Measurements from ENCODE around the gene NRG3. TPM values are rescaled to one million over a fixed set of nuclear protein-coding genes. Genes with fewer than 3 reads are reported as not detected.

Gene NRG3
- total and polyA plus RNA-seq, 11 donors, result 0.11 to 0.41 (median 0.27) TPM; not detected in 7

DNA sequence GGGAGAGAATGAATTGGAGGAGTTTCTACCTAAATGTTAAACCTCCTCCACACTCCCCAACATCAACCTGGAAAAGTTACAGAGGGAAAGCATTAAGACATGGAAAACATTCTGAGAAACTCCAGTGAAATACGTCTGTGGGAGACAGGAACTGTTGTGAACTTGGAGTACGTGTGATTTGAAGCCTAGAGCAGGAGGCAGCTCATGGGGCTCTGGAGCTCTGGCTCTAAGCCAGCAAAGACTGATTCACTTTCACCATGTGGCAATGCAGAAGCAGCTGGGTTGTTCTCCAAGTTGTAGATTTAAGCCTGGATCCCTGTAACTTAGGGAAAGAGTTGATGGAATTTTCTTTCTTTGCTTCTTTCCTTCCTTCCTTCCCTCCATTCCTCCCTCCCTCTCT is 503.2 kb downstream of the NRG3 start:
- no peak overlapping the region for H3K27ac ChIP-seq
- peak in 3 of 5 donors; percentile 38 to 49 (median 44) for DNase-seq
- peaks cover 0 to 5% (median 0%) of the 10 kb centered on the region in 12 donors for H3K4me1 ChIP-seq
- ATAC-seq, result peak; percentile 51 to 92 (median 73)
- WGBS, 4 donors, result 4 to 12% (median 6%) methylated on average over 2 of the region's 2 CpGs
- no peaks in the 10 kb centered on the region for H3K27me3 ChIP-seq
- no peaks in the 10 kb centered on the region for H3K36me3 ChIP-seq
- TF ChIP-seq, protein P1, sequence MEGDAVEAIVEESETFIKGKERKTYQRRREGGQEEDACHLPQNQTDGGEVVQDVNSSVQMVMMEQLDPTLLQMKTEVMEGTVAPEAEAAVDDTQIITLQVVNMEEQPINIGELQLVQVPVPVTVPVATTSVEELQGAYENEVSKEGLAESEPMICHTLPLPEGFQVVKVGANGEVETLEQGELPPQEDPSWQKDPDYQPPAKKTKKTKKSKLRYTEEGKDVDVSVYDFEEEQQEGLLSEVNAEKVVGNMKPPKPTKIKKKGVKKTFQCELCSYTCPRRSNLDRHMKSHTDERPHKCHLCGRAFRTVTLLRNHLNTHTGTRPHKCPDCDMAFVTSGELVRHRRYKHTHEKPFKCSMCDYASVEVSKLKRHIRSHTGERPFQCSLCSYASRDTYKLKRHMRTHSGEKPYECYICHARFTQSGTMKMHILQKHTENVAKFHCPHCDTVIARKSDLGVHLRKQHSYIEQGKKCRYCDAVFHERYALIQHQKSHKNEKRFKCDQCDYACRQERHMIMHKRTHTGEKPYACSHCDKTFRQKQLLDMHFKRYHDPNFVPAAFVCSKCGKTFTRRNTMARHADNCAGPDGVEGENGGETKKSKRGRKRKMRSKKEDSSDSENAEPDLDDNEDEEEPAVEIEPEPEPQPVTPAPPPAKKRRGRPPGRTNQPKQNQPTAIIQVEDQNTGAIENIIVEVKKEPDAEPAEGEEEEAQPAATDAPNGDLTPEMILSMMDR (IDR thresholded peaks at IDR 0.05), result no peak
- intact Hi-C loops (cut with DNase I), result no loop called here
- H3K9me3 ChIP-seq, result no peaks in the 10 kb centered on the region
- no peak overlapping the region for H3K4me3 ChIP-seq

DNA sequence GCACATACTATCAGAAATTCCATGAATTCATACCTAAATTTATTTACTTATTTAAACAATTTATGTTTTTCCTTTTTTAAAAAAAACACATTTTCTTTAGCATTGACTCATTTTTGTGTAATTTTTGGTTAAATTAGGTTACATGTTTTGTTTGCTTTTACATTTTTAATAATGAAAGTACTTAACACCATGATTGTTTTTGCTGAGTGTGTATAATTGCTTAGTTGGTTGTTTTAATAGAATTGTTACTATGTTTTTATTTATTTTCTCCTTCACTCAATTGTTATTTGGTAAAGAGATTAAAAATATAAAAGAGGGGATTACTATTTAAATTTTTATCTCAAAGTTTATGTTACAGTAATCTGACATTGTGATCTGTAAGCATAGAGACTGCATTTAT is 508.4 kb downstream of the NRG3 start:
- no peaks in the 10 kb centered on the region for H3K36me3 ChIP-seq
- no peak for TF ChIP-seq POLR2A (IDR thresholded peaks at IDR 0.05)
- TF ChIP-seq, protein P1 (IDR thresholded peaks at IDR 0.05), result no peak

DNA sequence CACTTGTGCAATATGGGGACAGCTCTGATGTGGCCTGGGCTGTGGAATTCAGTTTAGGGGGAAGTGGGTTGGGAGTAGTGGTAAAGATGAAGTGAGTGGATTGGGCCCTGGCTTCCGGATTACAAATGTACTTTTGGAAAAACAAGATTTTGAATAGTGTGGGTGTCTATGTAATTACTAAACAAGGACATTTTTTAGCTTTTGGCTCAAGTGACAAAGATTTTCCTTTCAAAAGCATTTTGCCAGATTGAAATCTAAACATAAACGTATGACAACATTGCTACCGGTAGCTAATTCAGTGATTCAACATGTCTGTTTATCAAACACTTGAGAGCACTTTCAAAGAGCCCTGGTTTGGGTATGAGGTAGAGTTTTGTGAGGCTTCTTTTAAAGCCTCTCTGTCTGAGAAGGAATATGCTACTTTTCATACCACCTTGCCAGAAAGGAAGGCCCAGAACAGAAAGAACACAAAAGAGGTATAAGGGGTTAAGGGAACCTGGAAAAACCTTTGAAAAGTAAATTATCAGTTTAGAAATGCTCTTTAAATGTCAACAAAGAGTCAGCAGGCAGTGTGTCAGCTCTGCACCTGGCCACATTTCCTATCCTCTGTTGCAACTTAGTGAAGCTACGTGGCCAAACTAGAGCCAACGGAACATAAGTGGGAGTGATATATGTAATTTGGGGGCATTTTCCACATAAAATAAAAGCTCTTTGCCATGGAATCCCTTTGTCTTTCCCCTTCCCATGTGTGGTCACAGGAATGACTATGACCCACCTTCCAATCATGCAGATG is 516.1 kb downstream of the NRG3 start:
- intact Hi-C loops (cut with DNase I), result no loop called here
- no peak for ATAC-seq

More for the DNA sequence above, 508.4 kb downstream of the NRG3 start:
- no peak overlapping the region for H3K4me3 ChIP-seq
- intact Hi-C loops (cut with DNase I), result no loop called here
- ATAC-seq (no peak), DNase-seq (no peak)
- H3K27me3 ChIP-seq, result no peaks in the 10 kb centered on the region
- no peak overlapping the region for H3K27ac ChIP-seq
- H3K9me3 ChIP-seq, result peaks cover 0 to 4% (median 0%) of the 10 kb centered on the region in 12 donors
- H3K4me1 ChIP-seq, result no peaks in the 10 kb centered on the region

DNA sequence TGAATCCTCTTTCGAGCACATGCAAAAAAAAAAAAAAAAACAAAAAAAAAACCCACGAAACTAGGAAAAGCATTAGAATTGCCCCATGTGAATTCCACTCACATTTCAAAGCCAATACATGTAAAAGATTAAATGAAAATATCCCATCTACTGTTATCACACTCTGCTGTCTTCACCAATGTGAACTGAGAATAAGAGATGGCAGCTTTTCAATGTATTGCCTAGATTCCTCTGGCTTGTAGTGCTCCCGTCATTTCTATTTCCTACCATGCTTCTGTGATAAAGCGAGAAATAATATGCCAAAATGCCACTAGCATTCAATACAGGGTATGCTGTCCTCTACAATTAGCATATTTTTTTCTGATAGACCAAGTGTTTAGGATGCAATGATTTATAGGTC is 517.0 kb downstream of the NRG3 start:
- H3K36me3 ChIP-seq, result no peaks in the 10 kb centered on the region
- peaks cover 0 to 3% (median 0%) of the 10 kb centered on the region in 12 donors for H3K4me1 ChIP-seq
- ATAC-seq (no peak), DNase-seq (no peak)
- TF ChIP-seq, protein P1 (IDR thresholded peaks at IDR 0.05), result no peak
- TF ChIP-seq POLR2A (IDR thresholded peaks at IDR 0.05), result no peak
- WGBS, 4 donors, result 44 to 57% (median 51%) methylated on average over 4 of the region's 4 CpGs
- H3K27me3 ChIP-seq, result no peaks in the 10 kb centered on the region
- intact Hi-C loops (cut with DNase I), result no loop called here
- no peaks in the 10 kb centered on the region for H3K9me3 ChIP-seq
- H3K4me3 ChIP-seq, result no peak overlapping the region
- no peak overlapping the region for H3K27ac ChIP-seq

More for the DNA sequence above, 516.1 kb downstream of the NRG3 start:
- H3K27ac ChIP-seq, result no peak overlapping the region
- no peak for DNase-seq
- no peaks in the 10 kb centered on the region for H3K27me3 ChIP-seq
- H3K36me3 ChIP-seq, result no peaks in the 10 kb centered on the region
- peaks cover 0 to 3% (median 0%) of the 10 kb centered on the region in 12 donors for H3K4me1 ChIP-seq
- H3K9me3 ChIP-seq, result no peaks in the 10 kb centered on the region
- WGBS, 4 donors, result 70 to 75% (median 72%) methylated on average over 5 of the region's 5 CpGs
- TF ChIP-seq, protein P1 (IDR thresholded peaks at IDR 0.05), result no peak
- no peak for TF ChIP-seq POLR2A (IDR thresholded peaks at IDR 0.05)
- H3K4me3 ChIP-seq, result no peak overlapping the region
